ENCODE measurements around the gene TP53BP1. TPM values are rescaled to one million over a fixed set of nuclear protein-coding genes. Genes with fewer than 3 reads are reported as not detected.

Gene TP53BP1
- total RNA-seq, 2 donors from 2014 or later, result 23.2 to 31.5 TPM

- peaks cover 0 to 5% of the 10 kb centered on the region in 2 donors for H3K4me1 ChIP-seq (ENCODE audit: control insufficient read depth in 1 of 2, low read depth in 2 of 2)
- no peaks in the 10 kb centered on the region for H3K36me3 ChIP-seq
- DNase-seq (ENCODE audit: low spot score) (no peak), ATAC-seq (ENCODE audit: insufficient number of reproducible peaks, low FRiP score, low read depth) (no peak)
- H3K9me3 ChIP-seq, result peaks cover 2% of the 10 kb centered on the region
- H3K27ac ChIP-seq, result no peak overlapping the region
- H3K27me3 ChIP-seq (replicated peaks; ENCODE audit: insufficient read depth), result no peaks in the 10 kb centered on the region
- no peak overlapping the region for H3K4me3 ChIP-seq
- no peak for TF ChIP-seq CTCF (IDR thresholded peaks at IDR 0.05)
Measured at GRCh38 chr15:43531018-43531670, 38.2 kb upstream of the TP53BP1 start.

DNA sequence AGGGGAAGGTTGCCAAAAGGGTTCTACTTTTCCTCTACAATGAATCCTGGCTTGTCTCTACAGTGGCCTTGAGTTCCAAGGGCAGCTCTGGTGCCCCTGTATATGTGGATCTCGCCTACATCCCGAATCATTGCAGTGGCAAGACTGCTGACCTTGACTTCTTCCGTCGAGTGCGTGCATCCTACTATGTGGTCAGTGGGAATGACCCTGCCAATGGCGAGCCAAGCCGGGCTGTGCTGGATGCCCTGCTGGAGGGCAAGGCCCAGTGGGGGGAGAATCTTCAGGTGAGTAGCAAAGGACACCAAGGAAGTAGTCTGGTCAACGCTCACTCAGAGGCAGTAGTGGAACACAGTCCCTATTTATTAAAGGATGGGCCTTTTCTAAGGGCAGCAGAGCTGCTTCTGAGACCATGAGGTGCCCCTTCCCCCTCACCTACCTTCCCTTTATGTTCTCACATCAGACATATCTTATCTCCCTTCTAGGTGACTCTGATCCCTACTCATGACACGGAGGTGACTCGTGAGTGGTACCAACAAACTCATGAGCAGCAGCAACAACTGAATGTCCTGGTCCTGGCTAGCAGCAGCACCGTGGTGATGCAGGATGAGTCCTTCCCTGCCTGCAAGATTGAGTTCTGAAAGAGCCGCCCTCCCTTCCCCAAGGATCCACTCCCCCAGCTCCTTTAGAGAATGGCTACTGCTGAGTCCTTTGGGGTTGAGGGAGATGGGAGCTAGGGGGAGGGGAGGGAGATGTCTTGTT, 36.8 kb upstream of the TP53BP1 start:
- ATAC-seq (ENCODE audit: insufficient number of reproducible peaks, low FRiP score, low read depth) (no peak), DNase-seq (ENCODE audit: low spot score) (no peak)
- TF ChIP-seq CTCF (IDR thresholded peaks at IDR 0.05), result no peak
- peaks cover 11% of the 10 kb centered on the region for H3K9me3 ChIP-seq
- peaks cover 0 to 5% of the 10 kb centered on the region in 2 donors for H3K4me1 ChIP-seq (ENCODE audit: control insufficient read depth in 1 of 2, low read depth in 2 of 2)
- H3K4me3 ChIP-seq, result no peak overlapping the region
- no peaks in the 10 kb centered on the region for H3K27me3 ChIP-seq (replicated peaks; ENCODE audit: insufficient read depth)
- H3K27ac ChIP-seq, result no peak overlapping the region
- H3K36me3 ChIP-seq, result peaks cover 5% of the 10 kb centered on the region

DNA sequence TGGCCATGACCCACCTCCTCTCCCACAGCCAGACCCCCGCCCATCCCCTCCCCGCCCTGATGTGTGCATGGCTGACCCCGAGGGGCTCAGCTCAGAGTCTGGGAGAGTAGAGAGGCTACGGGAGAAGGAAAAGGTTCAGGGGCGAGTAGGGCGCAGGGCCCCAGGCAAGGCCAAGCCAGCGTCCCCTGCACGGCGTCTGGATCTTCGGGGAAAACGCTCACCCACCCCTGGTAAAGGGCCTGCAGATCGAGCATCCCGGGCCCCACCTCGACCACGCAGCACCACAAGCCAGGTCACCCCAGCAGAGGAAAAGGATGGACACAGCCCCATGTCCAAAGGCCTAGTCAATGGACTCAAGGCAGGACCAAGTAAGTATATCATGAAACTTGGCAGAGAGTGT, 36.2 kb upstream of the TP53BP1 start:
- peaks cover 5% of the 10 kb centered on the region for H3K36me3 ChIP-seq

GRCh38 chr15:43528542-43529007, 35.6 kb upstream of the TP53BP1 start:
- H3K27ac ChIP-seq, result no peak overlapping the region
- H3K4me3 ChIP-seq, result no peak overlapping the region
- ATAC-seq (ENCODE audit: insufficient number of reproducible peaks, low FRiP score, low read depth) (no peak), DNase-seq (ENCODE audit: low spot score) (no peak)
- H3K27me3 ChIP-seq (replicated peaks; ENCODE audit: insufficient read depth), result no peaks in the 10 kb centered on the region
- H3K4me1 ChIP-seq (ENCODE audit: control insufficient read depth in 1 of 2, low read depth in 2 of 2), result peaks cover 0 to 5% of the 10 kb centered on the region in 2 donors
- H3K9me3 ChIP-seq, result peaks cover 15% of the 10 kb centered on the region
- peaks cover 10% of the 10 kb centered on the region for H3K36me3 ChIP-seq
- no peak for TF ChIP-seq CTCF (IDR thresholded peaks at IDR 0.05)

More for the DNA sequence above, 36.2 kb upstream of the TP53BP1 start:
- Histone ChIP-seq H3K4me1 (ENCODE audit: control insufficient read depth in 1 of 2, low read depth in 2 of 2) (peaks cover 0 to 5% of the 10 kb centered on the region in 2 donors), H3K27me3 (replicated peaks; ENCODE audit: insufficient read depth) (no peaks in the 10 kb centered on the region), H3K4me3 (no peak overlapping the region), H3K27ac (no peak overlapping the region), H3K9me3 (peaks cover 11% of the 10 kb centered on the region)
- no peak for TF ChIP-seq CTCF (IDR thresholded peaks at IDR 0.05)
- DNase-seq (ENCODE audit: low spot score) (no peak), ATAC-seq (ENCODE audit: insufficient number of reproducible peaks, low FRiP score, low read depth) (no peak)

GRCh38 chr15:43527802-43528541, 35.0 kb upstream of the TP53BP1 start:
- no peak for DNase-seq (ENCODE audit: low spot score)
- H3K4me3 ChIP-seq, result no peak overlapping the region
- no peak for TF ChIP-seq CTCF (IDR thresholded peaks at IDR 0.05)
- H3K27me3 ChIP-seq (replicated peaks; ENCODE audit: insufficient read depth), result no peaks in the 10 kb centered on the region
- no peak overlapping the region for H3K27ac ChIP-seq
- peaks cover 16% of the 10 kb centered on the region for H3K36me3 ChIP-seq
- H3K9me3 ChIP-seq, result peaks cover 15% of the 10 kb centered on the region
- ATAC-seq (ENCODE audit: insufficient number of reproducible peaks, low FRiP score, low read depth), result no peak
- peaks cover 0 to 5% of the 10 kb centered on the region in 2 donors for H3K4me1 ChIP-seq (ENCODE audit: control insufficient read depth in 1 of 2, low read depth in 2 of 2)

Measured in thoracic aorta (tissue), 2 donors.